Ramos (cell line): ENCODE results near the gene SLC16A9.

Experiments used
- in situ Hi-C: fragments of 300-500 bp; cut with MboI; formaldehyde crosslinking; loops from one replicate; pipeline ENCODE4 v1.14.3; 2022; ENCODE audit warnings: low sequenced_read_pairs; ENCODE audit not compliant: unreplicated experiment

Gene SLC16A9

GRCh38 chr10:59606551-59606961, 103.1 kb downstream of the SLC16A9 start:
- in situ Hi-C loops, result loop anchor here (25.0 kb wide), 1 partner anchor 1069 kb away; no protein-coding TSS in a partner anchor

- in situ Hi-C loops, result loop anchor here (25.0 kb wide), 1 partner anchor 1065 kb away; no protein-coding TSS in a partner anchor
Observed at GRCh38 chr10:59601985-59602384, 107.7 kb downstream of the SLC16A9 start.
